Chondrocyte (in vitro differentiated cells): ENCODE results near the gene NFIC. TPM values are rescaled to one million over a fixed set of nuclear protein-coding genes. Genes with fewer than 3 reads are reported as not detected.
A peak's percentile ranks its signal among the peaks of the same experiment; 100 is the strongest.

Experiments
- DNase-seq: peaks from one replicate; pipeline ENCODE4 v3.0.0; 2021; ENCODE audit warnings: mixed read lengths, low spot score
- H3K27ac Mint-ChIP-seq: one replicate; pipeline ENCODE4 v1.8.0; 2021; ENCODE audit warnings: mild to moderate bottlenecking, moderate library complexity, mixed read lengths; ENCODE audit not compliant: unreplicated experiment
- H3K27me3 Mint-ChIP-seq: 2 replicates; pipeline ENCODE4 v1.8.0; 2021; ENCODE audit warnings: low read depth, mixed read lengths
- H3K36me3 Mint-ChIP-seq: 2 replicates; pipeline ENCODE4 v1.8.0; 2021; ENCODE audit warnings: low read depth, mixed read lengths
- H3K4me1 Mint-ChIP-seq: 2 replicates; pipeline ENCODE4 v1.8.0; 2021; ENCODE audit warnings: low read depth, mild to moderate bottlenecking, mixed read lengths
- H3K4me3 Mint-ChIP-seq: one replicate; pipeline ENCODE4 v1.8.0; 2021; ENCODE audit warnings: mild to moderate bottlenecking, moderate library complexity, mixed read lengths; ENCODE audit not compliant: unreplicated experiment
- H3K9me3 Mint-ChIP-seq: 2 replicates; pipeline ENCODE4 v1.8.0; 2021; ENCODE audit warnings: low read depth, mixed read lengths
- total RNA-seq: library from RNA; stranded (reverse); gene quantifications from 3 replicates; pipeline ENCODE4 v1.2.1, GENCODE V29; 2021
- TF ChIP-seq, protein P1 (sequence below): fragments of 200-600 bp; sonication (generic); IDR thresholded peaks from 2 replicates; pipeline ENCODE4 v1.5.0; 2021; ENCODE audit warnings: antibody characterized with exemption, mild to moderate bottlenecking, moderate library complexity

NFIC gene
- total RNA-seq, 1 donor from 2014 or later: 81.5 TPM

DNA sequence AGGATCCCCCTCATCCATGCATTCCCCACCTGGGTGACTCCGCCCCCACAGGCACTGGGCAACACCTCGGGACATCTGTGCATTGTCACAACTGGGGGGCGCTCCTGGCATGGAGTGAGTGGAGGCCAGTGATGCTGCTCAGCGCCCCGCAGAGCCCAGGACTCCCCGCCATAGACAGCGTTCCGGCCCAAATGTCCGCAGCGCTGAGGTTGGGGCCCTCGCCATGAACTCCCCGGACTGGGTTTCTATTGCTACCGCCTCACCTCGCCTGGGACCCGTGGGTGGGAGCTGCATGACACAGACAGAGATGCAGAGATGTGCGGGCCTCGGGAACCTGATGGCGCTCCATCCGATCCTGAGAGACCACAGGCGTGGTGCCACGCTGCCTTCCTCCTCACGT is 144.3 kb downstream of the NFIC start:
- H3K36me3 Mint-ChIP-seq: no peaks in the 10 kb centered on the region
- H3K27ac Mint-ChIP-seq: no peak overlapping the region
- peak; percentile 85 for DNase-seq
- H3K27me3 Mint-ChIP-seq: no peaks in the 10 kb centered on the region
- no peak overlapping the region for H3K4me3 Mint-ChIP-seq
- H3K9me3 Mint-ChIP-seq: no peaks in the 10 kb centered on the region
- TF ChIP-seq, protein P1, sequence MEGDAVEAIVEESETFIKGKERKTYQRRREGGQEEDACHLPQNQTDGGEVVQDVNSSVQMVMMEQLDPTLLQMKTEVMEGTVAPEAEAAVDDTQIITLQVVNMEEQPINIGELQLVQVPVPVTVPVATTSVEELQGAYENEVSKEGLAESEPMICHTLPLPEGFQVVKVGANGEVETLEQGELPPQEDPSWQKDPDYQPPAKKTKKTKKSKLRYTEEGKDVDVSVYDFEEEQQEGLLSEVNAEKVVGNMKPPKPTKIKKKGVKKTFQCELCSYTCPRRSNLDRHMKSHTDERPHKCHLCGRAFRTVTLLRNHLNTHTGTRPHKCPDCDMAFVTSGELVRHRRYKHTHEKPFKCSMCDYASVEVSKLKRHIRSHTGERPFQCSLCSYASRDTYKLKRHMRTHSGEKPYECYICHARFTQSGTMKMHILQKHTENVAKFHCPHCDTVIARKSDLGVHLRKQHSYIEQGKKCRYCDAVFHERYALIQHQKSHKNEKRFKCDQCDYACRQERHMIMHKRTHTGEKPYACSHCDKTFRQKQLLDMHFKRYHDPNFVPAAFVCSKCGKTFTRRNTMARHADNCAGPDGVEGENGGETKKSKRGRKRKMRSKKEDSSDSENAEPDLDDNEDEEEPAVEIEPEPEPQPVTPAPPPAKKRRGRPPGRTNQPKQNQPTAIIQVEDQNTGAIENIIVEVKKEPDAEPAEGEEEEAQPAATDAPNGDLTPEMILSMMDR: no peak
- H3K4me1 Mint-ChIP-seq: peaks cover 42% of the 10 kb centered on the region

DNA sequence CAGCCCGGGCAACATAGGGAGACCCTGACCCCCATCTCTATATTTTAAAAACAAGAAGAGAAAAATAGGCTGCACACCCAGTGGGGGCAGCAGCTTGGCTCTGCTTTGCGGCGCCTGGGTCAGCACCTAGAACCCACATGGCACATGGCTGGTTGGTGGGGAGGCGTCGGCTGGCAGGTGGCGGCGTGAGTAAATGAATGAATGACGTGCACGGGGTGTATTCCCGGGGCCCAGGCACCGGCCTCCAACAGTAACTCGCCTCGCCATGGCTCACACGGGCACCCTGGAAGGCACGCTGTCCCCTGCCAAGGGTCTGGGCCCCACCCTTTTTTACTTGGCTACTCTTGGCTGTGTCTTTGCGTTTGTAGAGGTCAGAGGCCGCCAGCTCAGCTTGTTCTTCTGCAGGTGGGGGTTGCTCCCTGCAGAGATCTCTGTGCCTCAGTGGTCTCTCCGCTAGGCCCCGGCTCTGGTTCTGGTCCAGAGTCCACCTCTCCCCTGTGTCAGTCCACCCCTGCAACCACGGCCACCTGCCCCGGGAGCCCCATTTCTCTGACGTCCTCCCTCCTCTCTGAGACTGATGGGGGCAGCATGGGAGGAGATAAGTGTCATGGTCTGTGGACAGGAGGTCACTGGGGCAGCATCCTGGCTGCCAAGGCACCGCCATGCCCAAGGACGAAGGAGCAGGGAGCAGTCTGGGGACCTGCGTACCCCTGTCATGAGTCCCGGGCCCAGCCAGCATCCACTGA is 145.3 kb downstream of the NFIC start:
- H3K27ac Mint-ChIP-seq: no peak overlapping the region
- H3K4me1 Mint-ChIP-seq: peaks cover 43% of the 10 kb centered on the region
- no peaks in the 10 kb centered on the region for H3K36me3 Mint-ChIP-seq

DNA sequence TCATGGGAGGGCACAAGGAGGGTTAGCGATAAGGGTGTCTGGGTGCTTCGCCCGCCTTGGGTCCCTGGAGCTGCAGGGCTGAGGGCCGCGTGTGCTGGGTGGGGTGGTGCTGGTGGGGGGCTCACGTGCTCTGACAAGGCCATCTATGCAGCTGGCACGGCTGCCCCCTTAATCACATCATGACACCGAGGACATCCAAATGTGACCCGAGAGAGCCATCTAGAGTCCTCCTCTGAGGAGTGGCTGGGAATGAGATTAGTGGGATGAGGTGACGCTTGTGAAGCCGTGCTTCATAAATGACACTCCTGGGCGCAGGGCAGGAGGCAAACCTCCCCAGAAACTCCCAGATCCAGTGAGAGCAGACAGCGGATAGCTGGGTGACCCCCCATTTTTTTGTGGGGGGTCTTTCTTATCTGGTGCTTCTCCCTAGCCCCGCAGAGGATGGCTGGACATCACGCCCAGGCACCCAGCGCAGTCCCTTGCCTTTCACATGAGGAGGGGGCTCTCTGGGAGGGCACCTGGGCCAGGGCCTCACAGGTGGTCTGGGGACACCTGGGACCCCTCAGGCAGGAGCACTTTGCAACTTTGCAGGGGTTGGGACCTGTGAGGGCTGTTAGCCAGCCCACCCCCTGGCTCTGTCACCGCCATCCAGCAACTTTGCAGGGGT is 146.3 kb downstream of the NFIC start:
- no peaks in the 10 kb centered on the region for H3K27me3 Mint-ChIP-seq
- H3K36me3 Mint-ChIP-seq: no peaks in the 10 kb centered on the region
- no peak for DNase-seq
- H3K9me3 Mint-ChIP-seq: no peaks in the 10 kb centered on the region
- H3K4me1 Mint-ChIP-seq: peaks cover 34% of the 10 kb centered on the region
- TF ChIP-seq, protein P1: no peak
- H3K4me3 Mint-ChIP-seq: no peak overlapping the region
- H3K27ac Mint-ChIP-seq: no peak overlapping the region

More for the DNA sequence above, 145.3 kb downstream of the NFIC start:
- no peak for DNase-seq
- Mint-ChIP-seq H3K9me3 (no peaks in the 10 kb centered on the region), H3K27me3 (no peaks in the 10 kb centered on the region), H3K4me3 (no peak overlapping the region)
- TF ChIP-seq, protein P1: no peak

DNA sequence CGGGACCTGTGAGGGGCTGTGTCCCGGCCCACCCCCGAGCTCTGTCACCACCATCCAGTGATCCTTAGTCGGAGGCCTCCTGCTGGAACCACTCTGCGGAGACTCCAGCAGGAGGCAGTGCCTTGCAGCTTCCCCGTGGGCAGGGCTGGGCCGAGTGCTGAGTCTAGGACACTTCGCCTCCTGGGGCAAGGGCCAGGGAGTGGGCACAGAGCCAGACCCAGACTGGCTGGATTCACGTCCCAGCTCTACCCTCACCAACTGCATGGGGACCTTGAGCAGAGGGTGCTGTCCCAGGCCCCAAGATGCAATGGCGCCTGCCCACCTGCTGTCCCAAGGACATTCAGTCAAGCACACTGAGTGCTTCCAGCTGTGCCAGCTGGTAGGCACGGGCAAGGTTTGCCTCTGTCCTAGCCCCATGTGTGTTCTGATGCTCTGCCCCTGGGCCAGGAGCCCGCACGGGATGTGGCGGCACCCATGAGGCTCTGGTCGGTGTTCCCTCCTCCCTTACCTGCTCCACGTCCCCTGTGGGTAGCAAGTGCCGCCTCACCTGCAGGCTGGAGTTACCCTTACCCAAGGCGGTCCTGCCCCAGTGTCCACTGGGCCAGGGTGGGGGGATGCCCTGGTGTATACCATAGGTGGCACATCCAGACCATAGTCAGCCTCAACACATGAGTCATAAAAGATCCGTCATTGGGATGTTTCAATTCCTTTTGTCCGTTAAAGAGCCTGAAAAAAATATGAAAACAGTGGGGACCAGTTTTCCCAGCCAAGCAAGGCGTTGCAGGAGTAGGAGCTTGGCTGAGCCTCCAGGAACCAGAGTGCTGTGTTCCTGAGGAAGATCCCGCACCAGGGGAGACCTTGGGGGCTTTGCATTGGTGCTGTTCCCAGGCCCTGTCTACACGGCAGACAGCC is 147.1 kb downstream of the NFIC start:
- Mint-ChIP-seq H3K4me1 (peaks cover 29% of the 10 kb centered on the region), H3K4me3 (no peak overlapping the region), H3K9me3 (no peaks in the 10 kb centered on the region), H3K27me3 (no peaks in the 10 kb centered on the region), H3K27ac (no peak overlapping the region), H3K36me3 (no peaks in the 10 kb centered on the region)
- DNase-seq: no peak
- TF ChIP-seq, protein P1: no peak

DNA sequence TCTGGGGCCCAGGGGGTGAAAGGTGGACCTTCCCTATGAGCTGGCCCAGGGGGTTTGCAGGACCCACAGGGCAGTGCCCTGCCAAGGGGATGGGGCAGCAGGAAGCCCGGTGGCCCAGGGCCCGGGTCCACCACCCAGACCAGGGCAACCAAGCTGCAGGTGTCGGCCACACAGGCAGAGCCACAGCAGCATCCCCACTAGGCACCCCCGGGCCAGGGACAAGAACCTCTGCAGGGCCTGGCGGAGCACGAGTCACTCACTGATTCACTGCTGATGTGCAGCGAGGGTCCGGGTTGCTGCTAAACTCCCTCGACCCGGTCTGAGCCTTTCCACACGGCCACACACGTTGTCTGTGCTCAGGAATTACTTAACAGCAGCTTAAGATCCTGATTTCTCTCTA is 148.5 kb downstream of the NFIC start:
- H3K9me3 Mint-ChIP-seq: no peaks in the 10 kb centered on the region

More for the DNA sequence above, 148.5 kb downstream of the NFIC start:
- TF ChIP-seq, protein P1: no peak
- Mint-ChIP-seq H3K4me1 (peaks cover 17% of the 10 kb centered on the region), H3K27me3 (no peaks in the 10 kb centered on the region), H3K4me3 (no peak overlapping the region), H3K27ac (no peak overlapping the region), H3K36me3 (no peaks in the 10 kb centered on the region)
- DNase-seq: no peak
